K562 (cell line): ENCODE measurements around the gene ACSBG1. TPM values are rescaled to one million over a fixed set of nuclear protein-coding genes. Genes with fewer than 3 reads are reported as not detected.

Experiments
- CCAR2 ChIP-seq: fragments of 200-400 bp; formaldehyde crosslinking; IDR thresholded peaks from 2 replicates; pipeline ENCODE4 v1.6.1; 2017; ENCODE audit warnings: mild to moderate bottlenecking, low read depth, low read length
- CREM ChIP-seq: IDR thresholded peaks from 2 replicates; pipeline ENCODE4 v1.6.1; 2014; ENCODE audit warnings: antibody characterized with exemption, low read depth
- DACH1 ChIP-seq: fragments of 450-650 bp; IDR thresholded peaks from 2 replicates; pipeline ENCODE4 v1.6.1; 2018; ENCODE audit not compliant: partially characterized antibody
- HNRNPL ChIP-seq: fragments of 200-400 bp; formaldehyde crosslinking; IDR thresholded peaks from 2 replicates; pipeline ENCODE4 v1.6.1; 2017; ENCODE audit warnings: low read depth, mild to moderate bottlenecking, low read length
- NCOA4 ChIP-seq: fragments of 450-650 bp; IDR thresholded peaks from 2 replicates; pipeline ENCODE4 v1.6.1; 2018; ENCODE audit warnings: mild to moderate bottlenecking; ENCODE audit not compliant: partially characterized antibody
- NUFIP1 ChIP-seq: fragments of 450-650 bp; IDR thresholded peaks from 2 replicates; pipeline ENCODE4 v1.6.1; 2018; ENCODE audit not compliant: partially characterized antibody
- PML ChIP-seq: IDR thresholded peaks from 2 replicates; pipeline ENCODE4 v1.6.1; 2012; ENCODE audit warnings: low read length, inconsistent platforms
- RNF2 ChIP-seq: sonication (generic); IDR thresholded peaks from 2 replicates; pipeline ENCODE4 v1.6.1; 2016
- TCF15 ChIP-seq: fragments of 250-450 bp; sonication (Bioruptor Pico); IDR thresholded peaks from 2 replicates; pipeline ENCODE4 v1.8.0; 2022; ENCODE audit warnings: moderate library complexity, mild to moderate bottlenecking, inconsistent platforms
- polyA plus RNA-seq, 8 experiments: library from polyadenylated mRNA; depleted of rRNA in 4 of 8; stranded (reverse) in 5 of 8; unstranded in 3 of 8; fragments of >200 nt; fragmentation: Nextera tagmentation in 2 of 8; fragmentation: Illumina TruSeq in 1 of 8; extraction: Ambion mirVana in 2 of 8; extraction: Trizol in 1 of 8; gene quantifications; 2 replicates each; pipeline versions ENCODE4 v1.2.1 to v1.2.3, GENCODE V29; 2011 to 2014; ENCODE audit warnings: inconsistent platforms in 1 of 8, missing spikeins in 1 of 8
- total RNA-seq, 7 experiments: library from RNA; depleted of rRNA in 6 of 7; stranded (reverse); fragments of >200 nt in 6 of 7; fragmentation: Illumina TruSeq in 2 of 7; extraction: Trizol in 2 of 7; gene quantifications; 2 replicates each; pipeline versions ENCODE4 v1.2.1 to v1.2.3, GENCODE V29; 2011 to 2021; ENCODE audit warnings: low replicate concordance in 1 of 7
- TF ChIP-seq, protein P1 (sequence below): sonication (generic); formaldehyde crosslinking; IDR thresholded peaks from 2 replicates; pipeline ENCODE4 v1.8.1; 2022; ENCODE audit warnings: missing genetic modification reagents

The ACSBG1 gene
- total and polyA plus RNA-seq, 9 of the 15 experiments (the other 6 are each of a cell fraction or from before 2014, with no cell fraction given): 0.36 to 6.4 (median 2.5) TPM

GRCh38 chr15:78213425-78213750 lies 21.0 kb downstream of the ACSBG1 start (continued):
- no peak for TF ChIP-seq RNF2
- TF ChIP-seq, protein P1, sequence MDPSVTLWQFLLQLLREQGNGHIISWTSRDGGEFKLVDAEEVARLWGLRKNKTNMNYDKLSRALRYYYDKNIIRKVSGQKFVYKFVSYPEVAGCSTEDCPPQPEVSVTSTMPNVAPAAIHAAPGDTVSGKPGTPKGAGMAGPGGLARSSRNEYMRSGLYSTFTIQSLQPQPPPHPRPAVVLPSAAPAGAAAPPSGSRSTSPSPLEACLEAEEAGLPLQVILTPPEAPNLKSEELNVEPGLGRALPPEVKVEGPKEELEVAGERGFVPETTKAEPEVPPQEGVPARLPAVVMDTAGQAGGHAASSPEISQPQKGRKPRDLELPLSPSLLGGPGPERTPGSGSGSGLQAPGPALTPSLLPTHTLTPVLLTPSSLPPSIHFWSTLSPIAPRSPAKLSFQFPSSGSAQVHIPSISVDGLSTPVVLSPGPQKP: no peak
- TF ChIP-seq DACH1: no peak
- TF ChIP-seq TCF15 (CRISPR knock-in tag): no peak
- no peak for TF ChIP-seq NCOA4
- TF ChIP-seq NUFIP1: no peak
- TF ChIP-seq HNRNPL: no peak
- no peak for TF ChIP-seq CCAR2
- no peak for TF ChIP-seq CREM
- no peak for TF ChIP-seq PML
